ENCODE results near the gene WDR70. TPM values are rescaled to one million over a fixed set of nuclear protein-coding genes. Genes with fewer than 3 reads are reported as not detected.
"Not testable (repeated sequence)": the region's sequence is repeated elsewhere in the genome, so short reads cannot be mapped to it uniquely, and the experiment has no call there.

The WDR70 gene
- total RNA-seq, 1 donor from 2014 or later, result 23.6 TPM

DNA sequence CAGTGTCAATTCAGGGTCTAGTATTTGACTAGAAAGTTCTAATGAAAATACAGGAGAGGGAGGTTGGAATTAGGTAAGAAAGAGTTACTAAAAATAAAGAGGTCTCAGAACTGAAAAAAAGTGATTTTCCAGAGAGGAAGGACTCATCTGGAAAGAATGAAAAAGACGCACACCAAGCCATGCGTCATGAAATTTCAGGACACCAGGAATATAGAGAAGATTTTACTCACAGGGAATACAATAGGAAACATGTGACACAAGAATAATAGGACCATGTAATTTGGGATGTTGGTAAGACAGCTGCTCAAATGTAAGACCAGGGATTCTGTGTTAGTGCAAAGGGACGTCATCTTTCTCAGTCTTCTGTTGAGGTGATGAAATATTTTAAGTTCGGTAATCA is 236.1 kb downstream of the WDR70 start:
- peaks cover 2% of the 10 kb centered on the region for H3K36me3 Mint-ChIP-seq (ENCODE audit: low read depth)
- H3K27me3 Mint-ChIP-seq (ENCODE audit: low read depth), result no peaks in the 10 kb centered on the region
- H3K27ac Mint-ChIP-seq (ENCODE audit: unreplicated experiment), result peak overlapping the region; percentile 76
- H3K9me3 Mint-ChIP-seq (ENCODE audit: low read depth), result no peaks in the 10 kb centered on the region
- no peak for TF ChIP-seq CTCF (IDR thresholded peaks at IDR 0.05)
- DNase-seq (ENCODE audit: low spot score), result no peak
- H3K4me3 Mint-ChIP-seq (ENCODE audit: unreplicated experiment), result no peak overlapping the region
- peaks cover 15% of the 10 kb centered on the region for H3K4me1 Mint-ChIP-seq (ENCODE audit: low read depth)

GRCh38 chr5:37619353-37619752 is 240.2 kb downstream of the WDR70 start:
- DNase-seq (ENCODE audit: low spot score), result no peak
- TF ChIP-seq CTCF (IDR thresholded peaks at IDR 0.05), result no peak
- peak overlapping the region; percentile 43 for H3K27ac Mint-ChIP-seq (ENCODE audit: unreplicated experiment)
- peaks cover 15% of the 10 kb centered on the region for H3K4me1 Mint-ChIP-seq (ENCODE audit: low read depth)
- H3K27me3 Mint-ChIP-seq (ENCODE audit: low read depth), result no peaks in the 10 kb centered on the region
- peaks cover 8% of the 10 kb centered on the region for H3K36me3 Mint-ChIP-seq (ENCODE audit: low read depth)
- H3K9me3 Mint-ChIP-seq (ENCODE audit: low read depth), result peaks cover 3% of the 10 kb centered on the region
- no peak overlapping the region for H3K4me3 Mint-ChIP-seq (ENCODE audit: unreplicated experiment)

GRCh38 chr5:37622354-37622753 is 243.2 kb downstream of the WDR70 start:
- H3K9me3 Mint-ChIP-seq (ENCODE audit: low read depth); H3K27me3 Mint-ChIP-seq (ENCODE audit: low read depth); H3K36me3 Mint-ChIP-seq (ENCODE audit: low read depth); H3K4me1 Mint-ChIP-seq (ENCODE audit: low read depth); DNase-seq (ENCODE audit: low spot score); H3K27ac Mint-ChIP-seq (ENCODE audit: unreplicated experiment); H3K4me3 Mint-ChIP-seq (ENCODE audit: unreplicated experiment): not testable (repeated sequence)

DNA sequence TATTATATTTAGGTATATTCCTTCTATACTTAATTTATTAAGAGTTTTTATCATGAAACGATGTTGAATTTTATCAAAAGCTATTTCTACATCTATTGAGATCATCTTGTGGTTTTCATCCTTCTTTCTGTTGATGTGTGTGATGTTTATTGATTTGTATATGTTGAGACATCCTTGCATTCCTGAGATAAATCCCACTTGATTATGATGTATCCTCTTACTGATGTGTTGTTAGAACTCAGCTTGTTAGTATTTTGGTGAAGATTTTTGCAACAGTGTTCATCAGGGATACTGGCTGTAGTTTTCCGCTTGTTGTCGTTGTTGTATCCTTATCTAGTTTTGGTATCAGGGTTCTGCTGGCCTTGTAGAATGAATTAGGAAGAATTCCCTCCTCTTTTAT is 247.1 kb downstream of the WDR70 start:
- no peak for TF ChIP-seq CTCF (IDR thresholded peaks at IDR 0.05)
- Mint-ChIP-seq H3K9me3 (ENCODE audit: low read depth) (peaks cover 34% of the 10 kb centered on the region), H3K36me3 (ENCODE audit: low read depth) (peaks cover 29% of the 10 kb centered on the region), H3K4me3 (ENCODE audit: unreplicated experiment) (no peak overlapping the region), H3K27ac (ENCODE audit: unreplicated experiment) (no peak overlapping the region), H3K4me1 (ENCODE audit: low read depth) (no peaks in the 10 kb centered on the region), H3K27me3 (ENCODE audit: low read depth) (no peaks in the 10 kb centered on the region)
- DNase-seq (ENCODE audit: low spot score), result no peak

- Mint-ChIP-seq H3K9me3 (ENCODE audit: low read depth) (peaks cover 31% of the 10 kb centered on the region), H3K4me1 (ENCODE audit: low read depth) (no peaks in the 10 kb centered on the region), H3K4me3 (ENCODE audit: unreplicated experiment) (no peak overlapping the region), H3K27me3 (ENCODE audit: low read depth) (no peaks in the 10 kb centered on the region), H3K27ac (ENCODE audit: unreplicated experiment) (no peak overlapping the region), H3K36me3 (ENCODE audit: low read depth) (peaks cover 25% of the 10 kb centered on the region)
- DNase-seq (ENCODE audit: low spot score), result no peak
- no peak for TF ChIP-seq CTCF (IDR thresholded peaks at IDR 0.05)
Observed at GRCh38 chr5:37628876-37629275, 249.8 kb downstream of the WDR70 start.

DNA sequence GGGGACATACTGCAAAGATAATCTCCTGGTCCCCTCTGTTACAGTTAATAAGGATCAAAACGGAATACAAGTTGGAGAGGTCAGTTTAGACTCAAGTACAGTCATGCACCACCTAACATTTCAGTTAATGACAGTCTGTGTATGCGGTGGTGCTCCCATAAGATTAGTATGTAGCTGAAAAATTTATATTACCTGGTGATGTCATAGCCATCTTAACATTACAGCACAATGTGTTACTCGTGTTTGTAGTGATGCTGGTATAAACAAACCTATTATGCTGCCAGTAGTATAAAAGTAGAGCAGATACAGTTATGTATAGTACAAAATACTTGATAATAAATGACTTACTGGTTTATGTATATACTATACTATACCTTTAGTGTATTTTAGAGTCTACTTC is 252.8 kb downstream of the WDR70 start:
- no peaks in the 10 kb centered on the region for H3K4me1 Mint-ChIP-seq (ENCODE audit: low read depth)
- H3K27ac Mint-ChIP-seq (ENCODE audit: unreplicated experiment), result no peak overlapping the region
- H3K36me3 Mint-ChIP-seq (ENCODE audit: low read depth), result peaks cover 25% of the 10 kb centered on the region
- no peaks in the 10 kb centered on the region for H3K27me3 Mint-ChIP-seq (ENCODE audit: low read depth)
- H3K4me3 Mint-ChIP-seq (ENCODE audit: unreplicated experiment), result no peak overlapping the region
- no peak for DNase-seq (ENCODE audit: low spot score)
- no peak for TF ChIP-seq CTCF (IDR thresholded peaks at IDR 0.05)
- H3K9me3 Mint-ChIP-seq (ENCODE audit: low read depth), result peaks cover 31% of the 10 kb centered on the region
